Measurements from ENCODE around the gene ACAP3. TPM values are rescaled to one million over a fixed set of nuclear protein-coding genes. Genes with fewer than 3 reads are reported as not detected.

The ACAP3 gene
- total RNA-seq, 1 experiment from 2014 or later = 42.2 TPM

DNA sequence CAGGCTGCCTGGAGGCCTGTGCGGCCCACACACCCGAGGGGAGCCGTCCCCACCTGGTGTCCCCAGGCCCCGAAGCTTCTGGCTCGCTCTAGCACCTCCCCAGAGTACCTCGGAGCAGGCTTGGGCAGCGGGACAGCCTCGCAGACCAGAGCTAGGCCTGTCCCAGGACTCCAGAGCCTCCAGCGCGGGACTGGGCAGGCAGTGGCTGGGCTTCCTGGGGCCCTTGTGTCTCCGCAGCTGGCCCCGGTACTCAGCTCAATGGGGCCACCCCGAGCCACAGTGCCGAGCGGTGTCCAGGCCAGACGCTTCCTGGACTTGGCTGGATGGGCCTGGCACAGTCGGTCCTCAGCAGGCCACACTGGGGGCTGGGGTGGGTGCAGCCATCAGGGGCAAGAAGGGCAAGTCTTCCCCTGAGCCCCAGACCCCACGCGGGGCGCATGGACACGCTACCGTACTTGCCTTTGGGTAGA lies 22.6 kb downstream of the ACAP3 start:
- ATAC-seq = peak; percentile 15; the same call in 1 of the 2 replicates
- ChIA-PET CTCF (interaction anchor here (0.5 to 2.1 kb wide), 3 partner anchors 11 to 28 kb away, joined by 3 to 8 read pairs (median 5); partner anchors contain the start of gene UBE2J2), POLR2A (no interaction called here)
- Mint-ChIP-seq H3K4me1 (no peaks in the 10 kb centered on the region), H3K36me3 (no peaks in the 10 kb centered on the region), H3K9me3 (no peaks in the 10 kb centered on the region), H3K4me3 (no peak overlapping the region), H3K27me3 (ENCODE audit: low read depth) (no peaks in the 10 kb centered on the region), H3K27ac (0 out of 2 replicates have a peak overlapping the region, but pooled peaks have one; percentile 36)
- TF ChIP-seq FOXP1 (CRISPR knock-in tag; IDR thresholded peaks at IDR 0.05; ENCODE audit: borderline replicate concordance) (no peak), HMGA2 (CRISPR knock-in tag; IDR thresholded peaks at IDR 0.05) (no peak), SMAD3 (CRISPR knock-in tag; IDR thresholded peaks at IDR 0.05; ENCODE audit: borderline replicate concordance) (no peak), GRHL2 (CRISPR knock-in tag; IDR thresholded peaks at IDR 0.05; ENCODE audit: insufficient replicate concordance, severe bottlenecking) (no peak), NR1H2 (CRISPR knock-in tag; IDR thresholded peaks at IDR 0.05) (no peak), FOXK1 (CRISPR knock-in tag; IDR thresholded peaks at IDR 0.05) (no peak), CBFB (CRISPR knock-in tag; IDR thresholded peaks at IDR 0.05; ENCODE audit: low read depth) (no peak), ZNF121 (CRISPR knock-in tag; IDR thresholded peaks at IDR 0.05) (no peak), ZNF138 (CRISPR knock-in tag; conservative IDR thresholded peaks at IDR 0.05) (no peak), GTF2I (CRISPR knock-in tag; conservative IDR thresholded peaks at IDR 0.05) (no peak)
- TF ChIP-seq, protein P1, sequence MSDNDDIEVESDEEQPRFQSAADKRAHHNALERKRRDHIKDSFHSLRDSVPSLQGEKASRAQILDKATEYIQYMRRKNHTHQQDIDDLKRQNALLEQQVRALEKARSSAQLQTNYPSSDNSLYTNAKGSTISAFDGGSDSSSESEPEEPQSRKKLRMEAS (CRISPR knock-in tag; IDR thresholded peaks at IDR 0.05) = no peak
- TF ChIP-seq, protein P2, sequence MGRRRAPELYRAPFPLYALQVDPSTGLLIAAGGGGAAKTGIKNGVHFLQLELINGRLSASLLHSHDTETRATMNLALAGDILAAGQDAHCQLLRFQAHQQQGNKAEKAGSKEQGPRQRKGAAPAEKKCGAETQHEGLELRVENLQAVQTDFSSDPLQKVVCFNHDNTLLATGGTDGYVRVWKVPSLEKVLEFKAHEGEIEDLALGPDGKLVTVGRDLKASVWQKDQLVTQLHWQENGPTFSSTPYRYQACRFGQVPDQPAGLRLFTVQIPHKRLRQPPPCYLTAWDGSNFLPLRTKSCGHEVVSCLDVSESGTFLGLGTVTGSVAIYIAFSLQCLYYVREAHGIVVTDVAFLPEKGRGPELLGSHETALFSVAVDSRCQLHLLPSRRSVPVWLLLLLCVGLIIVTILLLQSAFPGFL (CRISPR knock-in tag; IDR thresholded peaks at IDR 0.05; ENCODE audit: borderline replicate concordance) = no peak
- TF ChIP-seq, protein P3, sequence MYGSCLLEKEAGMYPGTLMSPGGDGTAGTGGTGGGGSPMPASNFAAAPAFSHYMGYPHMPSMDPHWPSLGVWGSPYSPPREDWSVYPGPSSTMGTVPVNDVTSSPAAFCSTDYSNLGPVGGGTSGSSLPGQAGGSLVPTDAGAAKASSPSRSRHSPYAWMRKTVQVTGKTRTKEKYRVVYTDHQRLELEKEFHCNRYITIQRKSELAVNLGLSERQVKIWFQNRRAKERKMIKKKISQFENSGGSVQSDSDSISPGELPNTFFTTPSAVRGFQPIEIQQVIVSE (CRISPR knock-in tag; IDR thresholded peaks at IDR 0.05; ENCODE audit: borderline replicate concordance) = no peak
- TF ChIP-seq, protein P4, sequence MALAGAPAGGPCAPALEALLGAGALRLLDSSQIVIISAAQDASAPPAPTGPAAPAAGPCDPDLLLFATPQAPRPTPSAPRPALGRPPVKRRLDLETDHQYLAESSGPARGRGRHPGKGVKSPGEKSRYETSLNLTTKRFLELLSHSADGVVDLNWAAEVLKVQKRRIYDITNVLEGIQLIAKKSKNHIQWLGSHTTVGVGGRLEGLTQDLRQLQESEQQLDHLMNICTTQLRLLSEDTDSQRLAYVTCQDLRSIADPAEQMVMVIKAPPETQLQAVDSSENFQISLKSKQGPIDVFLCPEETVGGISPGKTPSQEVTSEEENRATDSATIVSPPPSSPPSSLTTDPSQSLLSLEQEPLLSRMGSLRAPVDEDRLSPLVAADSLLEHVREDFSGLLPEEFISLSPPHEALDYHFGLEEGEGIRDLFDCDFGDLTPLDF (CRISPR knock-in tag; IDR thresholded peaks at IDR 0.05) = no peak
- DNase-seq (ENCODE audit: low spot score) = peak; percentile 18

DNA sequence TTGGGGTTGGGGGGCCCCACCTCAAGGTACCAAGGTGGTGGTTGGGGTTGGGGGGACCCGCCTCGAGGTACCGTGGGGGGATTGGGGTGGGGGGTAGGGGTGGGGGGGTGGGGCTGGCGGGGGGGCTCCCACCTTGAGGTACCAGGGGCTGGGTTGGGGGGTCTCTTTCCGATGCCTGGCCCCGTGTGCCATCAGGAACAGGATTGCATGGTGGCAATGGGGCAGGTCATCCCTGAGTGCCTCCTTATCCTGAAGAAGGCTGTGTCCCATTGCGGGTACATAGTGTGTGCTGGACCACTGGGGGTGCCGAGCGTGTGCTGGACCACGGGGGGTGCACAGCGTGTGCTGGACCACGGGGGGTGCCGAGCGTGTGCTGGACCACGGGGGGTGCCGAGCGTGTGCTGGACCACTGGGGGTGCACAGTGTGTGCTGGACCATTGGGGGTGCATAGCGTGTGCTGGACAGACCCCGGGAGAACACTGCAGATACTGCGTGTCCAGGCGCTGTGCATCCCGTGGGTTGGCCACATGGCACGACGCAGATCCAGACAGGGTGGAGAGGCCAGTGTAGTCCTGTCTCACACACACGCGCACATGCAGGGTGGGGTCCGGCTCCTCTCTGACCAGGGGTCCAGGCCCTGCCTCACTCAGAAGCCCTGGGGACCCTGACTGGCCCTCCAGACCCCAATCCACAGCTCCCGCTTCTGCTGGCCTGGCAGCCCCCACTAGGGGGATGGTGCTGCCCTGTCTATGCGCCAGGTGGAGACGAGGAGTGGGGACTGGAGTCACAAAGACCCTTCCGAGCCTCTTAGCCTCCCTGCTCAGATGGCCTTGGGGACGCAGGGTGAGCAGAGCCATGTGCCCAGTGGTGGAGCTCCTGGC lies 23.3 kb downstream of the ACAP3 start:
- Mint-ChIP-seq H3K27me3 (ENCODE audit: low read depth) (no peaks in the 10 kb centered on the region), H3K4me3 (no peak overlapping the region), H3K27ac (no peak overlapping the region), H3K4me1 (no peaks in the 10 kb centered on the region), H3K36me3 (no peaks in the 10 kb centered on the region), H3K9me3 (no peaks in the 10 kb centered on the region)
- CTCF ChIA-PET = interaction anchor here (1.4 to 2.1 kb wide), 3 partner anchors 8 to 16 kb away, joined by 5 to 15 read pairs (median 8); partner anchors contain the start of gene UBE2J2
- ATAC-seq (peak; percentile 13; the same call in 1 of the 2 replicates), DNase-seq (ENCODE audit: low spot score) (no peak)
- POLR2A ChIA-PET = no interaction called here
- TF ChIP-seq, protein P5, sequence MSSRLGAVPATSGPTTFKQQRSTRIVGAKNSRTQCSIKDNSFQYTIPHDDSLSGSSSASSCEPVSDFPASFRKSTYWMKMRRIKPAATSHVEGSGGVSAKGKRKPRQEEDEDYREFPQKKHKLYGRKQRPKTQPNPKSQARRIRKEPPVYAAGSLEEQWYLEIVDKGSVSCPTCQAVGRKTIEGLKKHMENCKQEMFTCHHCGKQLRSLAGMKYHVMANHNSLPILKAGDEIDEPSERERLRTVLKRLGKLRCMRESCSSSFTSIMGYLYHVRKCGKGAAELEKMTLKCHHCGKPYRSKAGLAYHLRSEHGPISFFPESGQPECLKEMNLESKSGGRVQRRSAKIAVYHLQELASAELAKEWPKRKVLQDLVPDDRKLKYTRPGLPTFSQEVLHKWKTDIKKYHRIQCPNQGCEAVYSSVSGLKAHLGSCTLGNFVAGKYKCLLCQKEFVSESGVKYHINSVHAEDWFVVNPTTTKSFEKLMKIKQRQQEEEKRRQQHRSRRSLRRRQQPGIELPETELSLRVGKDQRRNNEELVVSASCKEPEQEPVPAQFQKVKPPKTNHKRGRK (CRISPR knock-in tag; IDR thresholded peaks at IDR 0.05; ENCODE audit: borderline replicate concordance) = no peak
- TF ChIP-seq FOXK1 (CRISPR knock-in tag; IDR thresholded peaks at IDR 0.05) = no peak
- TF ChIP-seq, protein P6, sequence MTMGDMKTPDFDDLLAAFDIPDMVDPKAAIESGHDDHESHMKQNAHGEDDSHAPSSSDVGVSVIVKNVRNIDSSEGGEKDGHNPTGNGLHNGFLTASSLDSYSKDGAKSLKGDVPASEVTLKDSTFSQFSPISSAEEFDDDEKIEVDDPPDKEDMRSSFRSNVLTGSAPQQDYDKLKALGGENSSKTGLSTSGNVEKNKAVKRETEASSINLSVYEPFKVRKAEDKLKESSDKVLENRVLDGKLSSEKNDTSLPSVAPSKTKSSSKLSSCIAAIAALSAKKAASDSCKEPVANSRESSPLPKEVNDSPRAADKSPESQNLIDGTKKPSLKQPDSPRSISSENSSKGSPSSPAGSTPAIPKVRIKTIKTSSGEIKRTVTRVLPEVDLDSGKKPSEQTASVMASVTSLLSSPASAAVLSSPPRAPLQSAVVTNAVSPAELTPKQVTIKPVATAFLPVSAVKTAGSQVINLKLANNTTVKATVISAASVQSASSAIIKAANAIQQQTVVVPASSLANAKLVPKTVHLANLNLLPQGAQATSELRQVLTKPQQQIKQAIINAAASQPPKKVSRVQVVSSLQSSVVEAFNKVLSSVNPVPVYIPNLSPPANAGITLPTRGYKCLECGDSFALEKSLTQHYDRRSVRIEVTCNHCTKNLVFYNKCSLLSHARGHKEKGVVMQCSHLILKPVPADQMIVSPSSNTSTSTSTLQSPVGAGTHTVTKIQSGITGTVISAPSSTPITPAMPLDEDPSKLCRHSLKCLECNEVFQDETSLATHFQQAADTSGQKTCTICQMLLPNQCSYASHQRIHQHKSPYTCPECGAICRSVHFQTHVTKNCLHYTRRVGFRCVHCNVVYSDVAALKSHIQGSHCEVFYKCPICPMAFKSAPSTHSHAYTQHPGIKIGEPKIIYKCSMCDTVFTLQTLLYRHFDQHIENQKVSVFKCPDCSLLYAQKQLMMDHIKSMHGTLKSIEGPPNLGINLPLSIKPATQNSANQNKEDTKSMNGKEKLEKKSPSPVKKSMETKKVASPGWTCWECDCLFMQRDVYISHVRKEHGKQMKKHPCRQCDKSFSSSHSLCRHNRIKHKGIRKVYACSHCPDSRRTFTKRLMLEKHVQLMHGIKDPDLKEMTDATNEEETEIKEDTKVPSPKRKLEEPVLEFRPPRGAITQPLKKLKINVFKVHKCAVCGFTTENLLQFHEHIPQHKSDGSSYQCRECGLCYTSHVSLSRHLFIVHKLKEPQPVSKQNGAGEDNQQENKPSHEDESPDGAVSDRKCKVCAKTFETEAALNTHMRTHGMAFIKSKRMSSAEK (CRISPR knock-in tag; IDR thresholded peaks at IDR 0.05; ENCODE audit: borderline replicate concordance) = no peak
- TF ChIP-seq, protein P7, sequence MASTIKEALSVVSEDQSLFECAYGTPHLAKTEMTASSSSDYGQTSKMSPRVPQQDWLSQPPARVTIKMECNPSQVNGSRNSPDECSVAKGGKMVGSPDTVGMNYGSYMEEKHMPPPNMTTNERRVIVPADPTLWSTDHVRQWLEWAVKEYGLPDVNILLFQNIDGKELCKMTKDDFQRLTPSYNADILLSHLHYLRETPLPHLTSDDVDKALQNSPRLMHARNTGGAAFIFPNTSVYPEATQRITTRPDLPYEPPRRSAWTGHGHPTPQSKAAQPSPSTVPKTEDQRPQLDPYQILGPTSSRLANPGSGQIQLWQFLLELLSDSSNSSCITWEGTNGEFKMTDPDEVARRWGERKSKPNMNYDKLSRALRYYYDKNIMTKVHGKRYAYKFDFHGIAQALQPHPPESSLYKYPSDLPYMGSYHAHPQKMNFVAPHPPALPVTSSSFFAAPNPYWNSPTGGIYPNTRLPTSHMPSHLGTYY (CRISPR knock-in tag; IDR thresholded peaks at IDR 0.05) = no peak
- TF ChIP-seq, protein P4 (CRISPR knock-in tag; IDR thresholded peaks at IDR 0.05) = no peak
- no peak for TF ChIP-seq NR2C2 (CRISPR knock-in tag; IDR thresholded peaks at IDR 0.05)
- no peak for TF ChIP-seq JAZF1 (CRISPR knock-in tag; IDR thresholded peaks at IDR 0.05)
- no peak for TF ChIP-seq TEAD4 (CRISPR knock-in tag; IDR thresholded peaks at IDR 0.05)
- TF ChIP-seq CREM (CRISPR knock-in tag; IDR thresholded peaks at IDR 0.05) = no peak

Measured in WTC11 (cell line).